Astrocyte (in vitro differentiated cells and primary cell): Measurements from ENCODE around the gene SCYGR1.

Source experiments
- EZH2 ChIP-seq: IDR thresholded peaks from 2 replicates; pipeline ENCODE4 v1.6.1; 2012; ENCODE audit warnings: mild to moderate bottlenecking, low read length, inconsistent platforms; ENCODE audit not compliant: insufficient read depth
- TF ChIP-seq, protein P1 (sequence below): IDR thresholded peaks from 2 replicates; pipeline ENCODE4 v1.5.1; 2011; ENCODE audit warnings: low read depth, mild to moderate bottlenecking, inconsistent platforms, low read length, moderate library complexity; ENCODE audit not compliant: insufficient read depth

DNA sequence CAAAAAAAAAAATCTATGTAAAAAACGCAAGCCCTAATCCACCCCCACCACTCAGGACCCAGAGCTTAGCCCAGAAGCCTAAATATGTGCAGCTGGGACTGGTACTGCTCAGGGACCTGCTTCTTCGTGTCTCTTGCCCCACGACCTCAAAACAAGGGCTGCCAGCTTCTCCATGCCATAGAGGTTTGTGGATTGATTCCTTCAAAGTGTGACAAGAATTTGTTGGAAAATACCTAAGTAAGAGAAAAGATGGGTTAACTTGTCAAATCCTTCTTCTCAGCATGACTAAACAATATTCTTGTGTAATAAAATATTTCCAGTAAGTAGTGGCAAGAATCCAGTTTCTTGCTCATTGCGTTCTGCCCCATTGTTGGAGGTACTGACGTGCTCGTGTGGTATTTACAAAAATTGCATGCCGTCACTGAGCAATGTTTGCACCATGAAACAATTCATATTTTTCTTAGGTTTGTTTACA, 825 bp upstream of the SCYGR1 start:
- TF ChIP-seq, protein P1, sequence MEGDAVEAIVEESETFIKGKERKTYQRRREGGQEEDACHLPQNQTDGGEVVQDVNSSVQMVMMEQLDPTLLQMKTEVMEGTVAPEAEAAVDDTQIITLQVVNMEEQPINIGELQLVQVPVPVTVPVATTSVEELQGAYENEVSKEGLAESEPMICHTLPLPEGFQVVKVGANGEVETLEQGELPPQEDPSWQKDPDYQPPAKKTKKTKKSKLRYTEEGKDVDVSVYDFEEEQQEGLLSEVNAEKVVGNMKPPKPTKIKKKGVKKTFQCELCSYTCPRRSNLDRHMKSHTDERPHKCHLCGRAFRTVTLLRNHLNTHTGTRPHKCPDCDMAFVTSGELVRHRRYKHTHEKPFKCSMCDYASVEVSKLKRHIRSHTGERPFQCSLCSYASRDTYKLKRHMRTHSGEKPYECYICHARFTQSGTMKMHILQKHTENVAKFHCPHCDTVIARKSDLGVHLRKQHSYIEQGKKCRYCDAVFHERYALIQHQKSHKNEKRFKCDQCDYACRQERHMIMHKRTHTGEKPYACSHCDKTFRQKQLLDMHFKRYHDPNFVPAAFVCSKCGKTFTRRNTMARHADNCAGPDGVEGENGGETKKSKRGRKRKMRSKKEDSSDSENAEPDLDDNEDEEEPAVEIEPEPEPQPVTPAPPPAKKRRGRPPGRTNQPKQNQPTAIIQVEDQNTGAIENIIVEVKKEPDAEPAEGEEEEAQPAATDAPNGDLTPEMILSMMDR, result no peak
- TF ChIP-seq EZH2, result no peak
